ENCODE measurements around the gene FASN.

- TF ChIP-seq CTCF (IDR thresholded peaks at IDR 0.05) (no peak), POLR2AphosphoS5 (IDR thresholded peaks at IDR 0.05; ENCODE audit: low read depth, low read length) (no peak), REST (IDR thresholded peaks at IDR 0.05; ENCODE audit: insufficient read depth in 1 of 2, low read depth in 2 of 2, low read length in 1 of 2) (no peak), SIN3A (IDR thresholded peaks at IDR 0.05; ENCODE audit: borderline replicate concordance, insufficient read depth, low read depth, low read length) (no peak), TCF7L2 (IDR thresholded peaks at IDR 0.05; ENCODE audit: low read depth, low read length) (no peak; the same call in 1 of the 2 replicates)
Observed at GRCh38 chr17:82055965-82056728, 41.9 kb downstream of the FASN start.

All from Panc1 (cell line).